Subcutaneous abdominal adipose tissue (tissue), 5 donors: Measurements from ENCODE around the gene MFN2.
A peak's percentile ranks its signal among the peaks of the same experiment; 100 is the strongest.
"Not testable (repeated sequence)": the region's sequence is repeated elsewhere in the genome, so short reads cannot be mapped to it uniquely, and the experiment has no call there.

ENCODE experiments used
- H3K27ac ChIP-seq: one replicate; pipeline ENCODE4 v1.7.0; 2013; ENCODE audit warnings: low read depth, mild to moderate bottlenecking, inconsistent platforms, low read length, moderate library complexity
- H3K27me3 ChIP-seq, 5 donors: one replicate each; pipeline ENCODE4 v1.7.0; 2013; ENCODE audit warnings: low read length in 5 of 5, inconsistent platforms in 1 of 5; ENCODE audit not compliant: control insufficient read depth in 5 of 5, insufficient read depth in 4 of 5
- H3K36me3 ChIP-seq, 5 donors: one replicate each; pipeline ENCODE4 v1.7.0; 2013; ENCODE audit warnings: low read length in 5 of 5; ENCODE audit not compliant: control insufficient read depth in 5 of 5, insufficient read depth in 5 of 5
- H3K4me1 ChIP-seq, 5 donors: one replicate each; pipeline ENCODE4 v1.7.0; 2013; ENCODE audit warnings: low read length in 5 of 5, mild to moderate bottlenecking in 3 of 5, moderate library complexity in 1 of 5; ENCODE audit not compliant: control insufficient read depth in 5 of 5, insufficient read depth in 5 of 5
- H3K4me3 ChIP-seq, 5 donors: one replicate each; pipeline ENCODE4 v1.7.0; 2013; ENCODE audit warnings: low read length in 5 of 5, low read depth in 1 of 5
- H3K9ac ChIP-seq, 5 donors: one replicate each; pipeline ENCODE4 v1.7.0; 2013; ENCODE audit warnings: low read length in 5 of 5, mild to moderate bottlenecking in 4 of 5, moderate library complexity in 3 of 5
- H3K9me3 ChIP-seq, 5 donors: one replicate each; pipeline ENCODE4 v1.7.0; 2013; ENCODE audit warnings: low read length in 5 of 5; ENCODE audit not compliant: control insufficient read depth in 5 of 5
- donor health status: healthy.
- donor health status: healthy.
- donor health status: healthy.
- donor health status: healthy.
- donor health status: healthy.

MFN2 gene

DNA sequence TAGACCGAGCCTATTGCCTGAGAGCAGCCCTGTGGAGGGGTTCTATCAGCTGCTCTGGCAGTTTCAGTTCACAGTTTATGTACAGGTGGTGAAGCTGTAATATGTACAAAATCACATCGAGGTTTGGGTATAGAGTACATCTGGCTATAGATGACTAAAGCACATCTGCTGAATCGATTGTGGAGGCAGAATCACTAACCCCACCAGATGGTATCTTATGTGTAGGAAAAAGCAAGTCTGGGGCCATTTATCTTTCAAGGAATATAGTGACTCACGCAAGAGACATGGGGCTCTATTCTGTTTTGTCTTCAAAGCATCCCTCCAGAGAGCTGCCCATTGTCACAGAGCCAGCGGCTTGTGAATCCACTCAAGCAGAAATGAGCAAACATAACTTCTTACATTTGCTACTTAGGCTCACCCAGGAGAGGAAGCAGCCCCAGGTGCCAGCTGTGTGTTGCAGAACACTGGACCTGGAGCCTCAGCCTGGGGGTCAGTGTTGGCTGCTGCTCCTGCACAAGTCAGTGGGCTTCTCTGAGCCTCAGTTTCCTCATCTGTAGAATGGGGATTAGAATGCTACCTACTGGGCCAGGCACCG lies 60.3 kb downstream of the MFN2 start:
- Histone ChIP-seq H3K27ac (no peak overlapping the region), H3K27me3 (peaks cover 0 to 3% (median 2%) of the 10 kb centered on the region in 5 donors), H3K4me3 (no peak overlapping the region), H3K9me3 (no peaks in the 10 kb centered on the region), H3K4me1 (no peaks in the 10 kb centered on the region), H3K9ac (no peak overlapping the region), H3K36me3 (no peaks in the 10 kb centered on the region)

DNA sequence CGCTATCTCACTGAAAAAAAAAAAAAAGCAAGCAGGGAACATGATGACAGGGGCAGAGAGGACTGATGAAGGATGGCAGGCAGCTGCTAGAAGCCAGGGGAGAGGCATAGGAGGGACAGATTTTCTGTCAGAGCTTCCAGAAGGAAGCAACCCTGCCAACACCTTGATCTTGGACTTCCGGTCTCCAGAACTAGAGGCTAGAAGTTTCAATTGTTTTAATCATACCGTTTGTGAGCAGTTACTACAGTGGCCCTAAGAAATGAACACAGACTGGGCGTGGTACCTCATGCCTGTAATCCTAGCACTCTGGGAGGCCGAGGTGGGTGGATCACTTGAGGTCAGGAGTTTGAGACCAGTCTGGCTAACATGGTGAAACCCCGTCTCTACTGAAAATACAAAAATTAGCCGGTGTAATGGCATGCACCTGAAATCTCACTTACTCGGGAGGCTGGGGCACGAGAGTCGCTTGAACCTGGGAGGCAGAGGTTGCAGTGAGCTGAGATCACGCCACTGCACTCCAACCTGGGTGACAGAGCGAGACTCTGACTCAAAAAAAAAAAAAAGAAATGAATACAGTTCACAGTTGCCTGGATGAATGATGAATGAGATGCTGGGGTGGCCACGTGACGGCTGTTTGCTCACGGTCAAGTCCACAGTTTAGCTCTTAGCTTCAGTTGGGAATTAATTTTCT lies 64.1 kb downstream of the MFN2 start:
- not testable (repeated sequence) for H3K4me1 ChIP-seq, H3K9ac ChIP-seq, H3K9me3 ChIP-seq, H3K4me3 ChIP-seq, H3K27ac ChIP-seq, H3K36me3 ChIP-seq
- peaks cover 0 to 15% (median 10%) of the 10 kb centered on the region in 5 donors for H3K27me3 ChIP-seq

DNA sequence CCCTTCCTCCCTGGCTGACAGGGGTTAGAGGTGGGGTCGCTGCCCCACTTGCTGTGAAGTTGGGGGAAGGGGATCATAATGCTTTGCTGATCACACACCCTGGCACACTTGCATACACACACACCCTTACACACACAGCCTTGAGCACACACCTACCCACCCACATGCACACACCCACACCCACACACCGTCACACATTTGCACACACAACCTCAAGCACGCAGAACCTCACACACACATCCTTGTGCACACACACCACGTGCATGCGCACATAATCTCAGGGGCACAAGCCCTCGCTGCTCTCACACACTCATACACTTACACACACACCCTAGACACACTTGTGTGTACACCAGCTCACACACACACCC lies 66.5 kb downstream of the MFN2 start:
- Histone ChIP-seq H3K4me3 (no peak overlapping the region), H3K27ac (no peak overlapping the region), H3K27me3 (peaks cover 0 to 15% (median 10%) of the 10 kb centered on the region in 5 donors), H3K4me1 (peaks cover 0 to under 1% (median under 1%) of the 10 kb centered on the region in 5 donors), H3K36me3 (no peaks in the 10 kb centered on the region), H3K9ac (no peak overlapping the region), H3K9me3 (no peaks in the 10 kb centered on the region)

DNA sequence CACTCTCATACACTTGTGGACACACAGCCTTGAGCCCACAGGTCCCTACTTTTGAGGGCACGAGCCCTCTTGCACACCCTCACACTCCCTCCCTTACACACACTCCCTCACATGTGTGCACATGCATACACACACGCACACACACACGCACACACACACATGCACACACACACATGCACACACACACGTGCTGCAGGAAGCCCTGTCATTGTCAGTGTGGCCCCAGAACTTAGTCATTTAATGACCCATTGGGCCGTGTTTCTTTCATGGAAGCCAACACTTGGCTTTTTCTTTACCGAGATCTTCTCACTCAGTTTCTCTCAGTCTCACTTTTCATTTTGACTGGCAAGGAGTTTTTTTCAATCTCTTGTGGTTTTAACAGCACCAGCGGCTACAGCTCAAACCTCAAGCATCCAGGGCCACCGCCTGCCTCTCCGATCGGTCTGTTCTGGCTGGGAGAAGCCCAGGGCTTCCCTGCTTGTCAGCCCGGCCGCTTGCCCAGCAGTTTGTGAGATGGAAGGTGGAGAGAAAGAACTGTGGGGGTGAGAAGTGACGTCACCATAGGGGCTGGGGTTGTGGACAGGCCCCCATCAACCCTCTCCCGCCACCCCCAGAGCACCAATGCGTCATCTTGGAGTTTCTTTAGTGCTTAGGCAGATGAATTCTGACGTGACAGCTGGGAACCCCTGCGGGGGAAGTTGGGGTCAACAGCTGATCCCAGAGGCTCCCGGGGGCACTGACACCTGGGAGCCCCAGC lies 67.1 kb downstream of the MFN2 start:
- no peaks in the 10 kb centered on the region for H3K36me3 ChIP-seq
- H3K27me3 ChIP-seq, result peaks cover 0 to 15% (median 10%) of the 10 kb centered on the region in 5 donors
- no peaks in the 10 kb centered on the region for H3K9me3 ChIP-seq
- no peak overlapping the region for H3K27ac ChIP-seq
- H3K9ac ChIP-seq, result no peak overlapping the region
- peaks cover 0 to 6% (median 5%) of the 10 kb centered on the region in 5 donors for H3K4me1 ChIP-seq
- H3K4me3 ChIP-seq, result no peak overlapping the region

DNA sequence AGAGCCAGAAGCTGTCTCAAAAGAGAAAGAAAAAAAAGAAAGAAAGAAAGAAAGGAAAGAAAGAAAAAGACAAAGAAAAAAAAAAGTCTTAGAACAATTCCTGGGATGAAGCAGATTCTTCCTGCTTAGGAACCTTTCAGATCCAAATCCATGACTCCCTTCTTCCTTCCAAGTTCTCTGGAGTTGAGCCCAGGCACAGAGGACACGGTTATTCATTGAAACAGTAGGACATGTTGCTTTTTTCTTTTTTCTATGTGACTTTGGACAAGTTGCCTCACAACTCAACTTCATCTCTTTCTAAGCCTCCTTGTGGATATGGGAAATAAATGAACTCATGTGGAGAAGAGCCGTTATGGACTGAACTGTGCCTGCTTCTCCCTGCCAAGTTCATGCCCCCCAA lies 68.1 kb downstream of the MFN2 start:
- no peak overlapping the region for H3K27ac ChIP-seq
- peaks cover 0 to 15% (median 10%) of the 10 kb centered on the region in 5 donors for H3K27me3 ChIP-seq
- H3K9ac ChIP-seq, result no peak overlapping the region
- H3K4me1 ChIP-seq, result peaks cover 0 to 9% (median 6%) of the 10 kb centered on the region in 5 donors
- no peak overlapping the region for H3K4me3 ChIP-seq
- H3K36me3 ChIP-seq, result no peaks in the 10 kb centered on the region
- no peaks in the 10 kb centered on the region for H3K9me3 ChIP-seq

DNA sequence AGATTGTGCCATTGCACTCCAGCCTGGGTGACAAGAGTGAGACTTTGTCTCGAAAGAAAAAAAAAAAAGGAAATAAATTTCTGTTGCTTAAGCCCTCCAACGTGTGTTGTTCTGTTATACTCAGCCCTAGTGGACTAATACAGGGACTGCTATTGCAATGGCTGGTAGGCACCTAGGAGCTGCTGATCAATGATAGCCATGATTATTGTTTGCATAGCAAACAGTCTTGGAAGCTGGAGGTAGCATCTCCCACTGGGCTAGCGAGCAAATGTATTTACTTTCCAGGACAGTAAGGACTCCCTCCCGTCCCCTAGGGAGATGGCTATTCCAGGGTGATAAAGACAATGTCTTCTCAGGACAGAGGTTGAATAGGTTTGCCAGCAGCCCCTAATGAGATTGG lies 69.4 kb downstream of the MFN2 start:
- peaks cover 0 to 15% (median 10%) of the 10 kb centered on the region in 5 donors for H3K27me3 ChIP-seq
- no peaks in the 10 kb centered on the region for H3K9me3 ChIP-seq
- H3K9ac ChIP-seq, result no peak overlapping the region
- no peaks in the 10 kb centered on the region for H3K36me3 ChIP-seq
- no peak overlapping the region for H3K4me3 ChIP-seq
- no peak overlapping the region for H3K27ac ChIP-seq
- peaks cover 0 to 12% (median 6%) of the 10 kb centered on the region in 5 donors for H3K4me1 ChIP-seq

DNA sequence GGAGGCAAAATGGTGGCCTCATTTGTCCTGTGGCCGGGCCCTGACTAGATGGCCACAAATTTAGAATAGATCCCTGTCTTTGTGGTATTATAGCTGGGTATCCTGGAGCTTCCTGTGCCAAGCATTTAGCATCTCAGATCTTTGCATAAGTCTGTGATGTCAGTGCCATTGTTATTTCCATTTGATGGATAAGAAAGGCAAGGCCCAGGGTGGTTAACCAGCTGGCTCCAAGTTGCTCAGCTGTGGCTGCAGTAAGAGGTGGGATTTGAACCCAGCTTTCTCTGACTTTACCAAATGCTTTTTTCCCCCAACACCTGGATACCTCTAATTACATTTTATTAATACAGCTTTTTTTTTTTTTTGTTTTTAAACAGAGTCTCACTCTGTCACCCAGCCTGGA lies 71.1 kb downstream of the MFN2 start:
- H3K4me1 ChIP-seq, result peaks cover 0 to 12% (median 6%) of the 10 kb centered on the region in 5 donors
- H3K27me3 ChIP-seq, result peaks cover 0 to 10% (median 9%) of the 10 kb centered on the region in 5 donors
- H3K9ac ChIP-seq, result no peak overlapping the region
- H3K4me3 ChIP-seq, result no peak overlapping the region
- no peaks in the 10 kb centered on the region for H3K9me3 ChIP-seq
- H3K36me3 ChIP-seq, result no peaks in the 10 kb centered on the region
- H3K27ac ChIP-seq, result no peak overlapping the region

DNA sequence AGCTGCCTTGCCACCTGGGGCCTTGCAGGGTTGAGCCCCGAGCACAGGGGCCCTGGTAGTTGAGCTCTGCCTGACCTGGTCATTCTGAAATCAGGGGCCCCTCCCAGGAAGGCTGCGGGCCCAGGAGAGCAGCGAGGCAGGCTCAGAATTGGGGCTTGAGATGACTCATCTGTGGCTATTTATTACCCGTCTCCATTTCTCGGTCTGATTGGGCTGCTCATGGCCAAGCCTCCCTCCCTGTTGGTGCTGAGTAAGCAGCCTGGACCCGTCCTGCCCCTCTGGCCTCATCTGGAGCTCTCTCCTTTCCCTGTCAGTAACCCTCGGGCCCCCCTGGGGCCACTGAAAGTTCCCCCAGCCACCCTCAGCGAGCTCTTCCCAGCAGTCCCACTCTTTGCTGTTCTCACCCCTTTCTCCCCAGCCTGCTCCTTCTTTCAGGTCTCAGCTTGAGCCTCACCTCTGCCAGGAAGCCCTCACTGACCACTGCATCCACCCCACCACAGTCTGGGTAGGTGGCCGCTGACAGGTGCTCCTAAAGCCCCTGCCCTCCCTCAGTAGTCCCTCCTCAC lies 71.8 kb downstream of the MFN2 start:
- peak overlapping the region in 1 of 5 donors; percentile 27 for H3K9ac ChIP-seq
- no peaks in the 10 kb centered on the region for H3K36me3 ChIP-seq
- no peak overlapping the region for H3K4me3 ChIP-seq
- peaks cover 0 to 9% (median 4%) of the 10 kb centered on the region in 5 donors for H3K27me3 ChIP-seq
- H3K9me3 ChIP-seq, result no peaks in the 10 kb centered on the region
- H3K4me1 ChIP-seq, result peaks cover 0 to 12% (median 6%) of the 10 kb centered on the region in 5 donors
- H3K27ac ChIP-seq, result no peak overlapping the region

DNA sequence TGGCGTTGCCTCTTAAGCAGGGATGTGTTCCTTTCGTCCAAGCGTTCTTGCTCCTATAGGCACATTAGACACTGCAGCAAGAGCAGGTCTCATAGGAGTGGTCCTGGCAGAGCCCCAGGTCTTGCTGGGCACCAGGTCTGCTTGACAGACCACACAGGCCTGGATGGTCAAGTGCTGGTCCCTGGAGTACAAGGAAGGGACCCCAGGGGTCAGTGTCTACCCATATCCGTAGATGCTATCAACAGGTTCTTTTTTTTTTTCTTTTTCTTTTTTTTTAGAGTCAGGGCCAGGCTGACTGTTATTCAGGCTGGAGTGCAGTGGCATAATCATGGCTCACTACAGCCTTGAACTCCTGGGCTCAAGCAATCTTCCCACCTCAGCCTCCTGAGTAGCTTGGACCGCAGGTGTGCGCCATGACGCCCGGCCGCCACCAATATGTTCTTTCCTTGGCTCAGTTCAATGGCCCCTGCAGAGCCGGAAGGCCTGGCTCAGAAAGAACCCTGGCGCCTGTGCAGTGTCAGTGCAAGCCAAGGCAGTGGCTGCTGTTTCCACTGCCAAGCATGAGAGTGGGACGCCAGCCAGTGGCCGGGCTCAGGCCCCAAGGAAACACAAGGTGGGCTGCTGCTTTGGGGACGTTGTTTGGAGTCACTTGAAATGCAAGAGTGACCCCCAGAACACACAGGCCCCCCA lies 72.9 kb downstream of the MFN2 start:
- H3K9ac ChIP-seq, result no peak overlapping the region
- no peaks in the 10 kb centered on the region for H3K36me3 ChIP-seq
- no peaks in the 10 kb centered on the region for H3K27me3 ChIP-seq
- H3K4me3 ChIP-seq, result no peak overlapping the region
- H3K27ac ChIP-seq, result no peak overlapping the region
- peaks cover 0 to 3% (median 0%) of the 10 kb centered on the region in 5 donors for H3K9me3 ChIP-seq
- peaks cover 0 to 12% (median 6%) of the 10 kb centered on the region in 5 donors for H3K4me1 ChIP-seq
